Heart right ventricle (tissue), 16 donors: Measurements from ENCODE around the gene GAB2. TPM values are rescaled to one million over a fixed set of nuclear protein-coding genes. Genes with fewer than 3 reads are reported as not detected.
A peak's percentile ranks its signal among the peaks of the same experiment; 100 is the strongest.

Source experiments
- ATAC-seq, 8 donors: fragments of 200-7000 bp; cut with Tn5 transposase; one replicate each; pipeline ENCODE4 v1.9.1; 2020; ENCODE audit warnings: mild to moderate bottlenecking in 8 of 8, moderate library complexity in 8 of 8, moderate number of reproducible peaks in 1 of 8
- DNase-seq, 2 donors: peaks; one replicate each; pipeline ENCODE4 v3.0.0-alpha.2; 2020
- H3K27ac ChIP-seq, 10 donors: fragments of 200-600 bp; sonication (generic) in 2 of 10; one replicate each; pipeline versions ENCODE4 v1.5.0 to v1.8.0; 2020 to 2022; ENCODE audit warnings: mild to moderate bottlenecking in 3 of 10
- H3K27me3 ChIP-seq, 7 donors: fragments of 200-600 bp; one replicate each; pipeline ENCODE4 v1.8.0; 2021 to 2022; ENCODE audit warnings: mild to moderate bottlenecking in 2 of 7
- H3K36me3 ChIP-seq, 9 donors: fragments of 200-600 bp; sonication (generic) in 1 of 9; one replicate each; pipeline versions ENCODE4 v1.5.0 to v1.8.0; 2020 to 2022; ENCODE audit warnings: mild to moderate bottlenecking in 2 of 9
- H3K4me1 ChIP-seq, 9 donors: fragments of 200-600 bp; sonication (generic) in 1 of 9; one replicate each; pipeline versions ENCODE4 v1.5.0 to v1.8.0; 2020 to 2022; ENCODE audit warnings: mild to moderate bottlenecking in 4 of 9
- H3K4me3 ChIP-seq, 10 donors: fragments of 200-600 bp; sonication (generic) in 2 of 10; one replicate each; pipeline versions ENCODE4 v1.5.0 to v1.8.0; 2020 to 2022; ENCODE audit warnings: mild to moderate bottlenecking in 7 of 10, moderate library complexity in 2 of 10
- H3K9me3 ChIP-seq, 11 donors: fragments of 200-600 bp in 10 of 11; sonication (generic) in 2 of 11; one replicate each; pipeline versions ENCODE4 v1.5.0 to v1.8.0; 2013 to 2022; ENCODE audit warnings: mild to moderate bottlenecking in 2 of 11, control low read depth in 1 of 11, moderate library complexity in 1 of 11
- WGBS, 2 donors: extraction: QIAGEN DNeasy Blood & Tissue Kit; methylation state at CpG; one replicate each; pipeline ENCODE4 v1.1.7; 2013; ENCODE audit warnings: inconsistent platforms in 1 of 2; 5-methylcytosine and 5-hydroxymethylcytosine counted together
- intact Hi-C, 10 donors: fragments of 100-400 bp; cut with DNase I; formaldehyde crosslinking; loops; one replicate each; pipeline versions ENCODE4 v1.11.1 to v1.14.2; 2022
- polyA plus RNA-seq, 2 donors: library from polyadenylated mRNA; stranded (reverse); fragments of 200-250 nt; gene quantifications; one replicate each; pipeline ENCODE4 v1.2.3, GENCODE V29; 2013
- total RNA-seq, 10 donors: library from RNA; stranded (reverse); fragmentation: NEBNext Ultra II Directional in 3 of 10; extraction: Animal tissue kit (Norgen Biotek cat#: 25700) in 3 of 10; gene quantifications; one replicate each; pipeline versions ENCODE4 v1.2.1 to v1.2.4, GENCODE V29; 2021 to 2023
- TF ChIP-seq, protein P1 (sequence below), 9 donors: fragments of 200-600 bp; sonication (generic) in 2 of 9; IDR thresholded peaks; one replicate each; pipeline versions ENCODE4 v1.5.0 to v1.8.0; 2021 to 2022; ENCODE audit warnings: antibody characterized with exemption in 9 of 9, mild to moderate bottlenecking in 5 of 9, moderate library complexity in 1 of 9
- donor health status: Arrhythmogenic right ventricular cardiomyopathy.
- donor health status: ischemic (EF 13 %, LVEDD 7.1; RV severe dilation, severe dysfunction).
- donor health status: healthy with polysubstance abuse.
- donor health status: DM: no; HTN: yes; CAD: no.
- donor health status: DM: no; HTN: no; CAD: no.
- donor health status: ischemic (EF 25% LVEDD 6.9; RV normal size, moderate dysfunction).
- donor health status: ischemic (EF 25% LVEDD 5.7; RV mildly dilated, moderate dysfunction).
- donor health status: healthy.
- donor health status: DM: yes; HTN: yes; CAD: no.
- donor health status: Ischemic cardiomyopathy.
- donor health status: ischemic (EF 35%, LVEDD 5.7; RV mildly dilated, moderate dysfunction).
- donor health status: nonischemic (EF 11% LVEDD 7.7; RV severe dilation, severe dysfunction).
- donor health status: DM: yes; HTN: yes; CAD: no.
- donor health status: PGD.
- donor health status: ischemic (EF 29% LVEDD 5.4; RV normal size, mild dysfunction).
- donor health status: nonischemic (EF 23%, LVEDD 6.1; RV moderate dilation, normal function).

Gene GAB2
- total and polyA plus RNA-seq, 12 donors, result 5.0 to 44.6 (median 27.0) TPM

- no peak for DNase-seq
- no peaks in the 10 kb centered on the region for H3K27me3 ChIP-seq
- H3K4me3 ChIP-seq, result no peak overlapping the region
- 93 to 96% methylated on average over 2 of the region's 2 CpGs for WGBS, 2 donors
- peaks cover 0 to 32% (median 17%) of the 10 kb centered on the region in 9 donors for H3K36me3 ChIP-seq
- peaks cover 0 to 46% (median 34%) of the 10 kb centered on the region in 9 donors for H3K4me1 ChIP-seq
- intact Hi-C loops, result loop anchor here in 8 of 10 donors (2.0 to 10.0 kb wide), 8 partner anchors 188 to 338 kb away; partner anchors contain the start of gene GAB2 (in 1 of the 8)
- no peak for ATAC-seq
- peak overlapping the region in 2 of 10 donors; percentile 10 to 37 for H3K27ac ChIP-seq
- no peaks in the 10 kb centered on the region for H3K9me3 ChIP-seq
- TF ChIP-seq, protein P1, sequence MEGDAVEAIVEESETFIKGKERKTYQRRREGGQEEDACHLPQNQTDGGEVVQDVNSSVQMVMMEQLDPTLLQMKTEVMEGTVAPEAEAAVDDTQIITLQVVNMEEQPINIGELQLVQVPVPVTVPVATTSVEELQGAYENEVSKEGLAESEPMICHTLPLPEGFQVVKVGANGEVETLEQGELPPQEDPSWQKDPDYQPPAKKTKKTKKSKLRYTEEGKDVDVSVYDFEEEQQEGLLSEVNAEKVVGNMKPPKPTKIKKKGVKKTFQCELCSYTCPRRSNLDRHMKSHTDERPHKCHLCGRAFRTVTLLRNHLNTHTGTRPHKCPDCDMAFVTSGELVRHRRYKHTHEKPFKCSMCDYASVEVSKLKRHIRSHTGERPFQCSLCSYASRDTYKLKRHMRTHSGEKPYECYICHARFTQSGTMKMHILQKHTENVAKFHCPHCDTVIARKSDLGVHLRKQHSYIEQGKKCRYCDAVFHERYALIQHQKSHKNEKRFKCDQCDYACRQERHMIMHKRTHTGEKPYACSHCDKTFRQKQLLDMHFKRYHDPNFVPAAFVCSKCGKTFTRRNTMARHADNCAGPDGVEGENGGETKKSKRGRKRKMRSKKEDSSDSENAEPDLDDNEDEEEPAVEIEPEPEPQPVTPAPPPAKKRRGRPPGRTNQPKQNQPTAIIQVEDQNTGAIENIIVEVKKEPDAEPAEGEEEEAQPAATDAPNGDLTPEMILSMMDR (IDR thresholded peaks at IDR 0.05), result no peak
Measured at GRCh38 chr11:78229106-78229505, 188.5 kb downstream of the GAB2 start.

DNA sequence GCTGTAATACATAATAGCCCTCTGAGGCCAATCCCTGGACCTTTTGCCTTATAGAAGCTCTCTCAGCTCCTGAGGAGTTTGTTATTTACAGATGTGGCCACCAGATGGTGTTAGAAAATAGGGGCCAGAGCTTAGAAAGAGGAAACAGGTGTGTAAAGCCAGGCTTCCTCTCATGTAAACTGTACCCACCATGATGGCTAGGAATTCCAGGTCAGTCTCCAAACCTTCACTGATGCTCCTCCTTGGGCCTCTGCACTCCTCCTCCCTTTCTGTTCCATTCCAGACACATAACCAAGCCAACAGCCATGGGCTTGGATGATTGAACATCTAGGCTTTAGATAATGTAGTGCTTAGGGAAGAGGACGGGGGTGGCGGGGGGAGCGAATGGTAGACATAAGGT is 189.2 kb downstream of the GAB2 start:
- 99 to 100% methylated on average over 3 of the region's 3 CpGs for WGBS, 2 donors
- peaks cover 0 to 38% (median 18%) of the 10 kb centered on the region in 9 donors for H3K36me3 ChIP-seq
- intact Hi-C loops, result loop anchor here in 9 of 10 donors (1.0 to 10.0 kb wide), 10 partner anchors 189 to 339 kb away; partner anchors contain the start of gene GAB2 (in 2 of the 9)
- H3K27ac ChIP-seq, result peak overlapping the region in 1 of 10 donors; percentile 10
- peaks cover 0 to 46% (median 34%) of the 10 kb centered on the region in 9 donors for H3K4me1 ChIP-seq
- peak in 1 of 2 donors; percentile 55 for DNase-seq
- no peaks in the 10 kb centered on the region for H3K27me3 ChIP-seq
- H3K9me3 ChIP-seq, result no peaks in the 10 kb centered on the region
- peak; percentile 53 to 80 (median 64) for ATAC-seq
- TF ChIP-seq, protein P1 (IDR thresholded peaks at IDR 0.05), result peak; percentile 31 to 81 (median 63)
- no peak overlapping the region for H3K4me3 ChIP-seq

DNA sequence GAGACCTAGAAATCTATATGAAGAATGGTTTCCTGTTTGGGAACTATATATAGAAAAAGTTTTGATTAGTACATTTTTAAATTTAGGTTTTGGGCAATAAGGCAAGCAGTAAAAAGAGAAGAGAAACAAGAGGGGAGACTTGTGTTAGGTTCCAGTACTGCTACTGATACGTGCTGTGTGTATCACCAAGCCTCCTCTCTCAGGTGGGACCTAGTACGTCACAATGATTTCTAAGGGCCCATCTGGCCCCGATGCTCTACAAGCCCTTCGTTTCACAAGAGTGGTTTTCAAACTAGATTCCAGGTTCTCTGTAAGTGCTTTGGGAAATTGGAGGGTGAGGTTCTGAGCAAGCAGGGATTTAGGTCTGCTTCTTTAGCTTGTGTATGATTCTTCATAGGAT is 189.7 kb downstream of the GAB2 start:
- Histone ChIP-seq H3K4me3 (no peak overlapping the region), H3K27ac (peak overlapping the region in 1 of 10 donors; percentile 10), H3K27me3 (no peaks in the 10 kb centered on the region), H3K36me3 (peaks cover 0 to 44% (median 22%) of the 10 kb centered on the region in 9 donors), H3K9me3 (no peaks in the 10 kb centered on the region), H3K4me1 (peaks cover 0 to 44% (median 32%) of the 10 kb centered on the region in 9 donors)
- ATAC-seq (no peak), DNase-seq (no peak)
- TF ChIP-seq, protein P1 (IDR thresholded peaks at IDR 0.05), result no peak
- WGBS, 2 donors, result 90 to 91% methylated on average over 4 of the region's 4 CpGs
- intact Hi-C loops, result loop anchor here (1.0 to 10.0 kb wide), 10 partner anchors 189 to 339 kb away; partner anchors contain the start of gene GAB2 (in 2 of the 10)

GRCh38 chr11:78226684-78227680 is 190.6 kb downstream of the GAB2 start:
- TF ChIP-seq, protein P1 (IDR thresholded peaks at IDR 0.05), result no peak
- no peaks in the 10 kb centered on the region for H3K27me3 ChIP-seq
- DNase-seq (no peak), ATAC-seq (no peak)
- 90 to 93% methylated on average over 12 of the region's 12 CpGs for WGBS, 2 donors
- intact Hi-C loops, result loop anchor here in 7 of 10 donors (2.0 to 10.0 kb wide), 6 partner anchors 190 to 340 kb away; partner anchors contain the start of gene GAB2 (in 1 of the 7)
- H3K36me3 ChIP-seq, result peaks cover 0 to 53% (median 27%) of the 10 kb centered on the region in 9 donors
- no peak overlapping the region for H3K4me3 ChIP-seq
- H3K4me1 ChIP-seq, result peaks cover 0 to 34% (median 22%) of the 10 kb centered on the region in 9 donors
- no peak overlapping the region for H3K27ac ChIP-seq
- H3K9me3 ChIP-seq, result no peaks in the 10 kb centered on the region
